Heart left ventricle (tissue), 13 donors: ENCODE results near the gene GPC6.

Experiments used
- POLR2A ChIP-seq, 2 donors: fragments of 450-650 bp; IDR thresholded peaks; one replicate each; pipeline ENCODE4 v1.6.1; 2017; ENCODE audit warnings: antibody characterized with exemption in 2 of 2, mild to moderate bottlenecking in 2 of 2, moderate library complexity in 2 of 2
- TF ChIP-seq, protein P1 (sequence below), 12 donors: fragments of 200-600 bp; sonication (generic) in 4 of 12; IDR thresholded peaks; one replicate each; pipeline versions ENCODE4 v1.5.0 to v1.8.0; 2018 to 2022; ENCODE audit warnings: antibody characterized with exemption in 12 of 12, mild to moderate bottlenecking in 5 of 12
- donor health status: ischemic (EF 13 %, LVEDD 7.1; RV severe dilation, severe dysfunction).
- donor health status: DM: no; HTN: yes; CAD: no.
- donor health status: DM: no; HTN: no; CAD: no.
- donor health status: ischemic (EF 25% LVEDD 6.9; RV normal size, moderate dysfunction).
- donor health status: ischemic (EF 25% LVEDD 5.7; RV mildly dilated, moderate dysfunction).
- donor health status: ischemic (EF 35%, LVEDD 5.7; RV mildly dilated, moderate dysfunction).
- donor health status: nonischemic (EF 11% LVEDD 7.7; RV severe dilation, severe dysfunction).
- donor health status: DM: yes; HTN: yes; CAD: no.
- donor health status: PGD.
- donor health status: ischemic (EF 29% LVEDD 5.4; RV normal size, mild dysfunction).
- donor health status: nonischemic (EF 23%, LVEDD 6.1; RV moderate dilation, normal function).

DNA sequence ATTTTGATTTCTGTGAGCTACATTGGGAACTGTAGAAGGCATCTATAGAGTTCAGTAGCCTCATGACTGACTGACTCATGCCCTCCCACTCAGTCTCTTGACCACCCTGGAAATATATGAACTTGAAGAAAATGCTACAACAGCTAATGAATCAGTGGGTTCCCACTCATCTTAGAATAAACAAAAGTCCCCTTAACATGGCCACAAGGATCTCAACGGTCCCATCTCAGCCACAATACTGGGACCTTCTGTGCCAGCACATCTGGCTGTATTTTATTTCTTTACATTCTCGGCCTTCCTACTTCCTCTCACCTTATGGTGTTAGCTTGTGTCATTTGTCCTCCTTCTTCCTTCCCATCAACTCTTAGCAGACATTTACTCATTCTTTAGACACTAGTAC is 633.1 kb downstream of the GPC6 start:
- no peak for TF ChIP-seq POLR2A (IDR thresholded peaks at IDR 0.05)
- TF ChIP-seq, protein P1, sequence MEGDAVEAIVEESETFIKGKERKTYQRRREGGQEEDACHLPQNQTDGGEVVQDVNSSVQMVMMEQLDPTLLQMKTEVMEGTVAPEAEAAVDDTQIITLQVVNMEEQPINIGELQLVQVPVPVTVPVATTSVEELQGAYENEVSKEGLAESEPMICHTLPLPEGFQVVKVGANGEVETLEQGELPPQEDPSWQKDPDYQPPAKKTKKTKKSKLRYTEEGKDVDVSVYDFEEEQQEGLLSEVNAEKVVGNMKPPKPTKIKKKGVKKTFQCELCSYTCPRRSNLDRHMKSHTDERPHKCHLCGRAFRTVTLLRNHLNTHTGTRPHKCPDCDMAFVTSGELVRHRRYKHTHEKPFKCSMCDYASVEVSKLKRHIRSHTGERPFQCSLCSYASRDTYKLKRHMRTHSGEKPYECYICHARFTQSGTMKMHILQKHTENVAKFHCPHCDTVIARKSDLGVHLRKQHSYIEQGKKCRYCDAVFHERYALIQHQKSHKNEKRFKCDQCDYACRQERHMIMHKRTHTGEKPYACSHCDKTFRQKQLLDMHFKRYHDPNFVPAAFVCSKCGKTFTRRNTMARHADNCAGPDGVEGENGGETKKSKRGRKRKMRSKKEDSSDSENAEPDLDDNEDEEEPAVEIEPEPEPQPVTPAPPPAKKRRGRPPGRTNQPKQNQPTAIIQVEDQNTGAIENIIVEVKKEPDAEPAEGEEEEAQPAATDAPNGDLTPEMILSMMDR (IDR thresholded peaks at IDR 0.05) = no peak
